Activated T-cell treated with anti-CD3 and anti-CD28 coated beads for 1 hour (primary cell): ENCODE measurements around the gene NDUFV2.
"Not testable (repeated sequence)": the region's sequence is repeated elsewhere in the genome, so short reads cannot be mapped to it uniquely, and the experiment has no call there.

ENCODE experiments used
- DNase-seq: peaks from one replicate; pipeline ENCODE4 v3.0.0-alpha.2; 2020; ENCODE audit warnings: low read depth

The NDUFV2 gene

GRCh38 chr18:9091066-9091476 is 11.4 kb upstream of the NDUFV2 start:
- DNase-seq, result no peak

- DNase-seq, result no peak
These were observed 9.8 kb upstream of the NDUFV2 start for GRCh38 chr18:9092665-9093064.

- DNase-seq, result not testable (repeated sequence)
These were observed 9.4 kb upstream of the NDUFV2 start for GRCh38 chr18:9093109-9093508.

GRCh38 chr18:9094307-9095226 is 7.9 kb upstream of the NDUFV2 start:
- DNase-seq, result no peak

- no peak for DNase-seq
These were observed 7.0 kb upstream of the NDUFV2 start for GRCh38 chr18:9095297-9096006.

GRCh38 chr18:9096007-9096371 is 6.5 kb upstream of the NDUFV2 start:
- DNase-seq, result no peak

- no peak for DNase-seq
These were observed 5.8 kb upstream of the NDUFV2 start for GRCh38 chr18:9096685-9097084.

GRCh38 chr18:9097349-9097748 is 5.2 kb upstream of the NDUFV2 start:
- no peak for DNase-seq

- DNase-seq, result no peak
These were observed 1.7 kb upstream of the NDUFV2 start for GRCh38 chr18:9100796-9101195.

- DNase-seq, result no peak
These were observed 580 bp upstream of the NDUFV2 start for GRCh38 chr18:9101730-9102507.

- no peak for DNase-seq
These were observed 926 bp downstream of the NDUFV2 start for GRCh38 chr18:9103376-9103873.

- no peak for DNase-seq
These were observed 1.9 kb downstream of the NDUFV2 start for GRCh38 chr18:9104244-9104901.

GRCh38 chr18:9105420-9105819 is 2.9 kb downstream of the NDUFV2 start:
- DNase-seq, result no peak

GRCh38 chr18:9106094-9106493 is 3.6 kb downstream of the NDUFV2 start:
- no peak for DNase-seq

- DNase-seq, result no peak
These were observed 4.5 kb downstream of the NDUFV2 start for GRCh38 chr18:9106800-9107584.

- DNase-seq, result no peak
These were observed 6.4 kb downstream of the NDUFV2 start for GRCh38 chr18:9108911-9109310.

GRCh38 chr18:9109523-9109922 is 7.0 kb downstream of the NDUFV2 start:
- no peak for DNase-seq

GRCh38 chr18:9113468-9114149 is 11.1 kb downstream of the NDUFV2 start:
- no peak for DNase-seq

GRCh38 chr18:9115984-9116383 is 13.5 kb downstream of the NDUFV2 start:
- no peak for DNase-seq
